H9 (cell line): ENCODE data around the gene PDE8A. TPM values are rescaled to one million over a fixed set of nuclear protein-coding genes. Genes with fewer than 3 reads are reported as not detected.

Source experiments
- DNase-seq: peaks from one replicate; pipeline ENCODE4 v3.0.0-alpha.2; 2017
- H2AFZ ChIP-seq: one replicate; pipeline ENCODE4 v1.6.1; 2013; ENCODE audit warnings: mild to moderate bottlenecking, low read length, control low read depth, moderate library complexity
- H2AK5ac ChIP-seq: 2 replicates; pipeline ENCODE4 v1.6.1; 2013; ENCODE audit warnings: low read length, control low read depth, mixed read lengths; ENCODE audit not compliant: insufficient read length
- H2BK120ac ChIP-seq: one replicate; pipeline ENCODE4 v1.6.1; 2013; ENCODE audit warnings: low read depth, mild to moderate bottlenecking, low read length, control low read depth, inconsistent platforms; ENCODE audit not compliant: poor library complexity, severe bottlenecking
- H2BK12ac ChIP-seq: 2 replicates; pipeline ENCODE4 v1.6.1; 2013; ENCODE audit warnings: low read length, control low read depth, mixed read lengths, low read depth; ENCODE audit not compliant: insufficient read length
- H2BK15ac ChIP-seq: 2 replicates; pipeline ENCODE4 v1.6.1; 2013; ENCODE audit warnings: low read depth, low read length, control low read depth
- H2BK20ac ChIP-seq: one replicate; pipeline ENCODE4 v1.6.1; 2013; ENCODE audit warnings: low read depth, mild to moderate bottlenecking, low read length, control low read depth, inconsistent platforms; ENCODE audit not compliant: poor library complexity, severe bottlenecking
- H2BK5ac ChIP-seq: 2 replicates; pipeline ENCODE4 v1.6.1; 2013; ENCODE audit warnings: low read length, control low read depth, mixed read lengths; ENCODE audit not compliant: insufficient read length
- H3K14ac ChIP-seq: 2 replicates; pipeline ENCODE4 v1.6.1; 2013; ENCODE audit warnings: low read length, control low read depth; ENCODE audit not compliant: insufficient read depth
- H3K18ac ChIP-seq: 2 replicates; pipeline ENCODE4 v1.6.1; 2013; ENCODE audit warnings: low read depth, mild to moderate bottlenecking, mixed read lengths, low read length, control low read depth; ENCODE audit not compliant: insufficient read length
- H3K23ac ChIP-seq: 2 replicates; pipeline ENCODE4 v1.6.1; 2013; ENCODE audit warnings: low read length, control low read depth, mixed read lengths, low read depth; ENCODE audit not compliant: insufficient read length
- H3K23me2 ChIP-seq: 2 replicates; pipeline ENCODE4 v1.6.1; 2013; ENCODE audit warnings: low read depth, mild to moderate bottlenecking, mixed read lengths, low read length, control low read depth; ENCODE audit not compliant: insufficient read length, poor library complexity, severe bottlenecking
- H3K27ac ChIP-seq: 2 replicates; pipeline ENCODE4 v1.5.1; 2013; ENCODE audit warnings: low read length, control low read depth, mixed read lengths, low read depth; ENCODE audit not compliant: insufficient read length
- H3K27me3 ChIP-seq: 2 replicates; pipeline ENCODE4 v1.6.1; 2013; ENCODE audit warnings: low read length, control low read depth, inconsistent platforms; ENCODE audit not compliant: insufficient read depth
- H3K4ac ChIP-seq: 2 replicates; pipeline ENCODE4 v1.6.1; 2013; ENCODE audit warnings: low read depth, mild to moderate bottlenecking, control low read depth, inconsistent platforms, low read length, moderate library complexity
- H3K4me1 ChIP-seq: 2 replicates; pipeline ENCODE4 v1.6.1; 2013; ENCODE audit warnings: low read length, control low read depth, inconsistent platforms; ENCODE audit not compliant: insufficient read depth
- H3K4me2 ChIP-seq: 2 replicates; pipeline ENCODE4 v1.6.1; 2013; ENCODE audit warnings: low read length, control low read depth, mixed read lengths; ENCODE audit not compliant: insufficient read length, insufficient read depth
- H3K56ac ChIP-seq: 2 replicates; pipeline ENCODE4 v1.6.1; 2013; ENCODE audit warnings: low read depth, mild to moderate bottlenecking, mixed read lengths, low read length, control low read depth; ENCODE audit not compliant: insufficient read length
- H3K79me1 ChIP-seq: 2 replicates; pipeline ENCODE4 v1.6.1; 2013; ENCODE audit warnings: low read depth, mild to moderate bottlenecking, moderate library complexity, low read length, control low read depth, inconsistent platforms; ENCODE audit not compliant: insufficient read depth, poor library complexity, severe bottlenecking
- H3K79me2 ChIP-seq: 2 replicates; pipeline ENCODE4 v1.6.1; 2013; ENCODE audit warnings: low read length, control low read depth, inconsistent platforms; ENCODE audit not compliant: insufficient read depth
- H3K9ac ChIP-seq: 2 replicates; pipeline ENCODE4 v1.6.1; 2013; ENCODE audit warnings: low read length, control low read depth, mixed read lengths; ENCODE audit not compliant: insufficient read length; ENCODE audit errors: extremely low read depth
- H3K9me3 ChIP-seq: one replicate; pipeline ENCODE4 v1.6.1; 2013; ENCODE audit warnings: low read depth, low read length, inconsistent platforms; ENCODE audit not compliant: control insufficient read depth
- H3T11ph ChIP-seq: one replicate; pipeline ENCODE4 v1.6.1; 2013; ENCODE audit warnings: mild to moderate bottlenecking, low read length, control low read depth, inconsistent platforms
- H4K20me1 ChIP-seq: one replicate; pipeline ENCODE4 v1.6.1; 2013; ENCODE audit not compliant: control insufficient read depth, insufficient read length, insufficient read depth
- H4K5ac ChIP-seq: 2 replicates; pipeline ENCODE4 v1.6.1; 2013; ENCODE audit warnings: low read depth, mild to moderate bottlenecking, mixed read lengths, low read length, control low read depth; ENCODE audit not compliant: insufficient read length
- H4K8ac ChIP-seq: replicated peaks from 2 replicates; pipeline ENCODE4 v1.6.1; 2013; ENCODE audit warnings: low read length, control low read depth, mixed read lengths, low read depth; ENCODE audit not compliant: insufficient read length
- H4K91ac ChIP-seq: 2 replicates; pipeline ENCODE4 v1.6.1; 2013; ENCODE audit warnings: low read depth, mild to moderate bottlenecking, moderate library complexity, mixed read lengths, low read length, control low read depth; ENCODE audit not compliant: insufficient read length
- H3K27ac Mint-ChIP-seq, 3 experiments: 2 replicates in 2 of 3; 3 replicates in 1 of 3; pipeline ENCODE4 v1.8.0; 2020 to 2021; ENCODE audit warnings: mixed read lengths in 3 of 3, mild to moderate bottlenecking in 1 of 3, moderate library complexity in 1 of 3
- H3K27me3 Mint-ChIP-seq: 2 replicates; pipeline ENCODE4 v1.8.0; 2021; ENCODE audit warnings: low read depth, mild to moderate bottlenecking, moderate library complexity, mixed read lengths
- H3K36me3 Mint-ChIP-seq, 3 experiments: 2 replicates in 2 of 3; 3 replicates in 1 of 3; pipeline ENCODE4 v1.8.0; 2020 to 2021; ENCODE audit warnings: low read depth in 3 of 3, mixed read lengths in 3 of 3; ENCODE audit not compliant: insufficient read depth in 1 of 3
- H3K4me1 Mint-ChIP-seq, 2 experiments: 2 replicates each; pipeline ENCODE4 v1.8.0; 2020; ENCODE audit warnings: mixed read lengths in 2 of 2
- H3K4me3 Mint-ChIP-seq, 2 experiments: 2 replicates in 1 of 2; 3 replicates in 1 of 2; pipeline ENCODE4 v1.8.0; 2020 to 2021; ENCODE audit warnings: mild to moderate bottlenecking in 2 of 2, mixed read lengths in 2 of 2, moderate library complexity in 1 of 2
- H3K9me3 Mint-ChIP-seq, 2 experiments: 2 replicates in 1 of 2; 3 replicates in 1 of 2; pipeline ENCODE4 v1.8.0; 2020; ENCODE audit warnings: mild to moderate bottlenecking in 2 of 2, mixed read lengths in 2 of 2, moderate library complexity in 1 of 2
- CTCF ChIP-seq: fragments of 200-600 bp; sonication (generic); conservative IDR thresholded peaks from 3 replicates; pipeline ENCODE4 v1.8.0; 2021; ENCODE audit warnings: antibody characterized with exemption, mild to moderate bottlenecking
- WGBS: extraction: QIAGEN DNeasy Blood & Tissue Kit; methylation state at CpG from one replicate; pipeline ENCODE4 v1.1.7; 2013; ENCODE audit warnings: missing lambda C conversion rate, low lambda C conversion rate, mixed read lengths; ENCODE audit not compliant: insufficient read length; ENCODE audit errors: extremely low coverage; 5-methylcytosine and 5-hydroxymethylcytosine counted together
- total RNA-seq: library from RNA; stranded (reverse); gene quantifications from 2 replicates; pipeline ENCODE4 v1.2.1, GENCODE V29; 2021

The PDE8A gene
- total RNA-seq, 1 experiment from 2014 or later = 9.3 TPM

GRCh38 chr15:85022860-85023403 is 41.3 kb downstream of the PDE8A start:
- H3K4me3 Mint-ChIP-seq = no peak overlapping the region
- Histone ChIP-seq H2BK12ac (no peak overlapping the region), H3K79me2 (no peaks in the 10 kb centered on the region), H2BK5ac (no peak overlapping the region), H4K5ac (no peak overlapping the region), H2BK20ac (no peak overlapping the region), H3T11ph (no peak overlapping the region), H2BK15ac (no peak overlapping the region), H3K23ac (no peak overlapping the region), H3K4ac (no peak overlapping the region), H2BK120ac (no peak overlapping the region), H3K79me1 (peaks cover 3% of the 10 kb centered on the region), H3K4me1 (peaks cover 3% of the 10 kb centered on the region), H4K91ac (no peak overlapping the region), H3K9ac (no peak overlapping the region), H3K4me2 (no peak overlapping the region), H2AFZ (no peak overlapping the region), H3K23me2 (no peaks in the 10 kb centered on the region), H3K56ac (no peak overlapping the region), H3K18ac (no peak overlapping the region), H3K14ac (no peak overlapping the region), H3K9me3 (no peaks in the 10 kb centered on the region), H4K8ac (no peak overlapping the region), H2AK5ac (no peak overlapping the region), H3K27me3 (no peaks in the 10 kb centered on the region), H3K27ac (no peak overlapping the region), H4K20me1 (no peaks in the 10 kb centered on the region)
- H3K27ac Mint-ChIP-seq = no peak overlapping the region
- DNase-seq = no peak
- H3K27me3 Mint-ChIP-seq = no peaks in the 10 kb centered on the region
- peaks cover 16 to 26% of the 10 kb centered on the region in 2 experiments for H3K4me1 Mint-ChIP-seq
- TF ChIP-seq CTCF = no peak
- H3K36me3 Mint-ChIP-seq = no peaks in the 10 kb centered on the region
- H3K9me3 Mint-ChIP-seq = no peaks in the 10 kb centered on the region
- no CpG with 5 or more reads among the region's 6 CpGs for WGBS
